GM15510 (cell line): Measurements from ENCODE around the gene CUL4A.

Experiments
- POLR2A ChIP-seq: IDR thresholded peaks from 3 replicates; pipeline ENCODE4 v1.6.1; 2011; ENCODE audit warnings: borderline replicate concordance; ENCODE audit not compliant: insufficient read length; ENCODE audit errors: extremely low read depth

CUL4A gene

GRCh38 chr13:113304121-113304520 is 94.7 kb downstream of the CUL4A start:
- no peak for TF ChIP-seq POLR2A

- no peak for TF ChIP-seq POLR2A
These were observed 95.8 kb downstream of the CUL4A start for GRCh38 chr13:113305208-113305607.

GRCh38 chr13:113307491-113307890 is 98.1 kb downstream of the CUL4A start:
- no peak for TF ChIP-seq POLR2A

GRCh38 chr13:113309473-113309872 is 100.1 kb downstream of the CUL4A start:
- no peak for TF ChIP-seq POLR2A

- no peak for TF ChIP-seq POLR2A
These were observed 106.6 kb downstream of the CUL4A start for GRCh38 chr13:113315992-113316391.
